GM19395 (cell line): ENCODE measurements around the gene ORAI2.
"Not testable (repeated sequence)": the region's sequence is repeated elsewhere in the genome, so short reads cannot be mapped to it uniquely, and the experiment has no call there.

Experiments used
- ATAC-seq: cut with Tn5 transposase; IDR thresholded peaks from one replicate; pipeline ENCODE4 v1.9.1; 2021; ENCODE audit warnings: mild to moderate bottlenecking, moderate library complexity; ENCODE audit not compliant: unreplicated experiment

Gene ORAI2

GRCh38 chr7:102494473-102495149, 61.2 kb downstream of the ORAI2 start:
- ATAC-seq: peak; percentile 65

- ATAC-seq: not testable (repeated sequence)
These were observed 63.5 kb downstream of the ORAI2 start for GRCh38 chr7:102496861-102497260.

- not testable (repeated sequence) for ATAC-seq
These were observed 63.9 kb downstream of the ORAI2 start for GRCh38 chr7:102497308-102497707.

- ATAC-seq: not testable (repeated sequence)
These were observed 64.9 kb downstream of the ORAI2 start for GRCh38 chr7:102498321-102498720.

GRCh38 chr7:102503141-102503540, 69.8 kb downstream of the ORAI2 start:
- not testable (repeated sequence) for ATAC-seq

GRCh38 chr7:102505298-102506185, 72.2 kb downstream of the ORAI2 start:
- not testable (repeated sequence) for ATAC-seq
